Thymus (tissue), 11 donors: ENCODE results near the gene NR5A1. TPM values are rescaled to one million over a fixed set of nuclear protein-coding genes. Genes with fewer than 3 reads are reported as not detected.

ENCODE experiments used
- DNase-seq, 9 donors: peaks; one replicate each; pipeline ENCODE4 v3.0.0-alpha.2; 2013; ENCODE audit warnings: low spot score in 9 of 9, low read depth in 6 of 9, missing footprints in 1 of 9
- H3K27ac ChIP-seq, 2 donors: one replicate each; pipeline ENCODE4 v1.5.1; 2013; ENCODE audit warnings: control low read depth in 1 of 2, low read depth in 1 of 2, low read length in 1 of 2, mild to moderate bottlenecking in 1 of 2, moderate library complexity in 1 of 2
- H3K27me3 ChIP-seq, 2 donors: one replicate each; pipeline ENCODE4 v1.5.1; 2013; ENCODE audit warnings: low read length in 1 of 2; ENCODE audit not compliant: control insufficient read depth in 2 of 2, insufficient read depth in 1 of 2
- H3K36me3 ChIP-seq, 2 donors: one replicate each; pipeline ENCODE4 v1.5.1; 2013; ENCODE audit warnings: low read length in 1 of 2, mild to moderate bottlenecking in 1 of 2, moderate library complexity in 1 of 2; ENCODE audit not compliant: control insufficient read depth in 2 of 2, insufficient read depth in 2 of 2
- H3K4me1 ChIP-seq, 2 donors: one replicate each; pipeline ENCODE4 v1.5.1; 2013; ENCODE audit warnings: low read length in 2 of 2; ENCODE audit not compliant: control insufficient read depth in 2 of 2, insufficient read depth in 2 of 2
- H3K4me3 ChIP-seq, 2 donors: one replicate each; pipeline ENCODE4 v1.5.1; 2013; ENCODE audit warnings: low read length in 2 of 2, control low read depth in 1 of 2, mild to moderate bottlenecking in 1 of 2
- H3K9me3 ChIP-seq, 2 donors: one replicate each; pipeline ENCODE4 v1.5.1; 2013; ENCODE audit warnings: low read length in 1 of 2, mild to moderate bottlenecking in 1 of 2; ENCODE audit not compliant: control insufficient read depth in 2 of 2, insufficient read depth in 1 of 2
- WGBS: extraction: QIAGEN DNeasy Blood & Tissue Kit; methylation state at CpG from one replicate; pipeline ENCODE4 v1.1.7; 2013; 5-methylcytosine and 5-hydroxymethylcytosine counted together
- polyA plus RNA-seq: library from polyadenylated mRNA; stranded (reverse); fragments of 200-250 nt; gene quantifications from one replicate; pipeline ENCODE4 v1.2.3, GENCODE V29; 2013
- total RNA-seq: library from RNA; stranded (reverse); fragments of 120-200 nt; gene quantifications from one replicate; pipeline ENCODE4 v1.2.4, GENCODE V29; 2013
- donor health status: healthy.

Gene NR5A1
- total and polyA plus RNA-seq, 2 donors = 0.46 to 0.52 TPM

DNA sequence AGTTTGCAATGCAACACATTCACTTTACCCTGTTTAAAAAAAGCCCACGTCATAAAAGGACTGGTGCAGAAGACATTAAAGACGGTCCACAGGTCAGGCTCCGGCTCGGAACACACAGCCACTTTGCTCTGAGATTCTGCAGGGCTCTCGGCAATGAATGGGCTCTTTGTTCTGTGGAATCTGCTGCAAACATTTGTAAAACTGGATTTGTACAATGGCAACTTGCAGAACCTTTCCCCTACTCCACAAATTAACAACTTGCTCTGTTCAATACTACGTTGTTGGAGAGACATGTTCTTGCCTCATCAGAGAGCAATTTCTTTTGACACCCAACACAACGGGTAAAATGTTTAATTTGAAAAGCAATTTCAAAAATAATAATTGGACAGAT, 13.0 kb upstream of the NR5A1 start:
- Histone ChIP-seq H3K4me1 (no peaks in the 10 kb centered on the region), H3K27ac (no peak overlapping the region), H3K36me3 (no peaks in the 10 kb centered on the region), H3K27me3 (no peaks in the 10 kb centered on the region), H3K4me3 (no peak overlapping the region), H3K9me3 (no peaks in the 10 kb centered on the region)
- no peak for DNase-seq
- WGBS = 97% methylated on average over 7 of the region's 7 CpGs

DNA sequence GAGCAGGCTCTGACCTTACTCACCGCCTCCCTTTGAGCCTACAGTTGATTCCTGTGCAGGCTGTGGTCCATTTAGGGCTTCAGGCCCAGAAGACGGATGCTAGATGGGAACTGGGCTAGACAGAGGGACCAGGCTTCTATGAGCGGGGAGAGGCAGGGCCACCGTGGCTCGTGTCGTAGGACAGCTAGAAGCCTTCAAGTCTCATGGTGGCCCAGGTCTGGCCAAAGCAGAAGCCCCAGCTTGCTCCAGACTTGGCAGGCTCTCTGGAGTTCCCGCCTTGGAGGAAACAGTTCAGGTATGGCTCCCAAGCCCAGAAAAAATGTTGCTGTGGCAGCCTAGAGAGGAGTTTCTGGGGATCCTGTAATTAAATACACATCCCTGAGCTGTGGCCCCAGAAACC, 10.9 kb upstream of the NR5A1 start:
- no peak overlapping the region for H3K27ac ChIP-seq
- DNase-seq = no peak
- H3K27me3 ChIP-seq = no peaks in the 10 kb centered on the region
- no peaks in the 10 kb centered on the region for H3K36me3 ChIP-seq
- H3K4me3 ChIP-seq = no peak overlapping the region
- no peaks in the 10 kb centered on the region for H3K4me1 ChIP-seq
- H3K9me3 ChIP-seq = no peaks in the 10 kb centered on the region
- WGBS = 98% methylated on average over 7 of the region's 7 CpGs

DNA sequence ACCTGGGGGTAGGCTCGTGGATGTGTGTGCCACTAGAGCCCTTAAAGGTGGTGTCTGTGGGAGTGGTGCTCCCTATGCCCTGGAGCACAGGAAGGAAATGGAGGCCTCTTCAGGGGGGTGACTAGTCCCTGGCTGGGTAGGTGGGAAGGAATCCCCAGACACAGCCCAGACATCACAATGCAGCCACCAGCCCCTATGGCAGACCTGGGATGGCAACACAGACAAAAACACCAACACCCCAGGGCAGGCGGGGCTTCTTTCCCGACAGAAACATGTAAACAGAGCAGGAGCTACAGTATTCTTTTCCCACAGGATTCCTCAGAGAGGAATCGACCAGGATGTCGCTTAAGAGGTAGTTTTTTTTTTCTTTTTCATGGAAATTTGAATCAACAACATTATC, 10.4 kb upstream of the NR5A1 start:
- 92% methylated on average over 5 of the region's 5 CpGs for WGBS
- Histone ChIP-seq H3K27ac (no peak overlapping the region), H3K4me1 (no peaks in the 10 kb centered on the region), H3K9me3 (no peaks in the 10 kb centered on the region), H3K27me3 (no peaks in the 10 kb centered on the region), H3K36me3 (no peaks in the 10 kb centered on the region), H3K4me3 (no peak overlapping the region)
- no peak for DNase-seq

DNA sequence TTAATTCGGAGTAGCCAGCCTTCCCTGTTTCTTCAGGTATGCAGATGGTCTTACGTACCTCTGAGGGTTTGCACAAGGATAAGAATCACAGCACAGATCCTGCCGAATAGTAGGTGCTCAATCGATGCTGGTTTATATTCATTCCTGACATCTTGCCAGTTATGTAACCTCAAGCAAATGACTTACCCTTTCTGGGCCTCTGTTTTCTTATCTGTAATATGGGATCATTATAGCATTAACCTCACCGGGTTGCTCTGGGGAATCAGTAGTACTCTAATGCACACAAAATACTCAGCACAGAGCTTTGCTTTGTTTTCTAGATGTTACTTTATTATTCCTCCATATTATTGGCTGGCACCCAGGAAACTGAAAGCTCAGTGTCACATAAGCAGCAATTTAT, 7.7 kb upstream of the NR5A1 start:
- Histone ChIP-seq H3K27me3 (no peaks in the 10 kb centered on the region), H3K9me3 (no peaks in the 10 kb centered on the region), H3K36me3 (no peaks in the 10 kb centered on the region), H3K4me1 (peaks cover 0 to 10% of the 10 kb centered on the region in 2 donors), H3K27ac (no peak overlapping the region), H3K4me3 (no peak overlapping the region)
- over 99% methylated on average over 5 of the region's 5 CpGs for WGBS
- DNase-seq = no peak

DNA sequence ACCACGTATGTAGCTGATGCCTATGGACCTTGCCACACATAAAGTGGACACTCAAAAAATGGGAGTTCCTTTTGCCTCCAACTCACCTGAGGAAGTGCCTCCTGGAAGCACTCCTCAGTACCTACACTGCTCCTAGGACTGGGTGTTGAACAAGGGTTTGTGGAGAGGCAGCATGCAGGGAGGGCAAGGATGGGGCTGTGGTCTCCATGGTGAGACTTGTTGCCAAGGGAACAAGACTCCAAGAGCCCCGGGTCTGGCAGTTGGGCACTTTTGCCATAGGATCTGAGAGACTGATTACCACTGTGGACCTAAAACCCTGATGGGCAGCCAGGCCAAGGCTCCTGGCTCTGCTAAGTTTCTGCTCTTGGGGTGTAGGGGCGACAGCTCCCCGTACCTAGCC, 6.9 kb upstream of the NR5A1 start:
- Histone ChIP-seq H3K4me3 (no peak overlapping the region), H3K36me3 (no peaks in the 10 kb centered on the region), H3K9me3 (no peaks in the 10 kb centered on the region), H3K27ac (no peak overlapping the region), H3K4me1 (peaks cover 0 to 10% of the 10 kb centered on the region in 2 donors), H3K27me3 (no peaks in the 10 kb centered on the region)
- WGBS = 90% methylated on average over 4 of the region's 4 CpGs
- no peak for DNase-seq

DNA sequence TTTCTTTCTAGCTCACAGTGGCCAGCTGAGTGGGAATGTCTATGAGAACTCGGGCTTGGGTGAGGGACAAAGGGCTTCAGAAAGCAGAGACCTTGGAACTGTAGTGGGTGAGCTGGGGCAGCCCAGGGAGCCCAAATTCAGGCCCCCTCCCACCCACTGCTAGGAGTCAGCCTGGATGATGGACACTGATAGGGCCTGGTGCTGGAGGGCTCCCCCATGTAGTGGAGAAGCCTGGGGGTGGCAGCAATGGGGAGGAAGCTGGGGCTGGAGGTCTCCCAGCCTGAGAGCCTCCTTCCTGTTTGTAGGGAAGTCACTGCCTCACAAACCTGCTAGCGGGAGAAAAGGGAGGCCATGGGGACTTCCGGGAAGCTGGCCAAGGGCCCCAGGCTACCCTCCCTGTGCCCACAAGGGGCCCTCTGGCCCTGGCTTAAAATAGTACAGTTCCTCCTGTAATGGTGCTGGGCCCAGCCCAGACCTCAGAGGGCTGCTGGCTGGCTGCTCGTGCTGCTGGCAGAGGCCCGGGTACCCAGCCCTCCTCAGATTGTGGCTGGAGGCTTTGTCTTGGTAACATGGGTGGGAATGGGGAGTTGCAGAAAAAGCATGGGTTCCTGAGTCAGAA, 6.3 kb upstream of the NR5A1 start:
- no peak for DNase-seq
- H3K36me3 ChIP-seq = no peaks in the 10 kb centered on the region
- H3K27ac ChIP-seq = no peak overlapping the region
- H3K27me3 ChIP-seq = no peaks in the 10 kb centered on the region
- 73% methylated on average over 5 of the region's 5 CpGs for WGBS
- H3K9me3 ChIP-seq = no peaks in the 10 kb centered on the region
- H3K4me1 ChIP-seq = peaks cover 0 to 10% of the 10 kb centered on the region in 2 donors
- H3K4me3 ChIP-seq = no peak overlapping the region

DNA sequence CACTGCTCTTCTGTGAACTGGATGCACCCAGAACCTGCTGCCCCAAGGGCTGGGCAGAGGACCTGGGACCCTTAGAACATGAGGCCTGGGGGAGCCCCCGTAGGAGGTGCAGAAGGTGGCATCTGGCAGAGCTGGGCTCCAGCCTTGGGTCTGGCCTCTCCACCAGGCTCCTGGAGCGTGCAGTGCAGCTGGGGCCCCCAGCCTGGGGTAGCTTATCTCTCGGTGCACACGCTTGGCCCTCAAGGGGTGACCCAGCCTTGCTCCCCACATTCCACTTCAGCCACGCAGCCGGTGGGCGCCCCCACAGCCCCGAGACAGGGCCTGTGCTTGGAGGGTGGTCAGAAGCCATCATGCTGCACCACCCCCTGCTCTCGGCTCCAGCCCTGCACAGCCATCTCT, 5.6 kb upstream of the NR5A1 start:
- H3K4me1 ChIP-seq = peaks cover 0 to 10% of the 10 kb centered on the region in 2 donors
- no peak for DNase-seq
- 92% methylated on average over 9 of the region's 9 CpGs for WGBS
- H3K36me3 ChIP-seq = no peaks in the 10 kb centered on the region
- no peaks in the 10 kb centered on the region for H3K9me3 ChIP-seq
- H3K27ac ChIP-seq = no peak overlapping the region
- H3K27me3 ChIP-seq = peaks cover 0 to 3% of the 10 kb centered on the region in 2 donors
- no peak overlapping the region for H3K4me3 ChIP-seq

DNA sequence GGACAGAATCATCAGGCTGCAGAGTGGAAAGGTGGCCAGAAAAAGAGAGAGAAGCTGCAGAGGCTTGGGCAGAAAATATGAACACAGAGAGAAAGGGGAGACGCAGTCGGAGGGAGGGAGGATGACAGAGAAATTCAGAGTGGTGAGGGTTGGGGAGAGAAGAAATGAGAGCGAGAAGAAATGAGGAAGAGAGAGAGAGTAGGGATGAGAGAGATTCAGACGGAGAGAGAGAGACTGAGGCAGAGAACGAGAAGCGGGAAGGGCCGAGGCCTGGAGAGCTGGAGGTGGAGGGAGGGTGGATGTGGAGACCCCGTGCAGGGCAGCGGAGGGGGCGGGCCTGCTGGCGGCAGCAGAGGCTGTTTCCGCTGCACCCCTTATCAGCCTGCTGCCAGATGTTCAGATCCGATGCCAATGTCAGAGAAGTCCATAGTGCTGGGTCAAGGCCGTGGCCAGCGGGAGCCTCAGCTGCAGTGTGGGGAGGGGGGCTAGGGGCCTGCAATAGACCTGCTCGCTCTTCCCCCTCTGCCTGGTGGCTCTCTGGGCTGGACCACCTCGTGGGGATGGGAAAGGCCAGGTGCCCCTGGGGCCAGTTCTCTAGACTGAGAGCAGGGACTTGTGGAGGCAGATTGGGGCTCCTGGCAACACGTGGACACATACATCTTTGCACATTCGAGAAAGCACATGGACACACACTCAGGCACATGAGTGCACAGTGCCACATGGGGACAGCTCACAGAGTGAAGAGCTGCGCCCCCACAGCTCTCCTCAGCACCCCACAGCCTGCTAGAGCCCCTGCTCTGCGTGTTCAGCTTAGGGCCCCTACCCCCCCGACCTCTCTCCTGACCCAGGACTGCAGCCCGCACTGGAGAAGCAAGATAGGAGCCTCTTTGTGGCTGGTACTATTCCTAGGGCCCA, 4.9 kb upstream of the NR5A1 start:
- H3K27me3 ChIP-seq = peaks cover 0 to 9% of the 10 kb centered on the region in 2 donors
- H3K27ac ChIP-seq = no peak overlapping the region
- no peak for DNase-seq
- no peaks in the 10 kb centered on the region for H3K36me3 ChIP-seq
- no peak overlapping the region for H3K4me3 ChIP-seq
- peaks cover 0 to 10% of the 10 kb centered on the region in 2 donors for H3K4me1 ChIP-seq
- 56% methylated on average over 23 of the region's 23 CpGs for WGBS
- H3K9me3 ChIP-seq = no peaks in the 10 kb centered on the region

DNA sequence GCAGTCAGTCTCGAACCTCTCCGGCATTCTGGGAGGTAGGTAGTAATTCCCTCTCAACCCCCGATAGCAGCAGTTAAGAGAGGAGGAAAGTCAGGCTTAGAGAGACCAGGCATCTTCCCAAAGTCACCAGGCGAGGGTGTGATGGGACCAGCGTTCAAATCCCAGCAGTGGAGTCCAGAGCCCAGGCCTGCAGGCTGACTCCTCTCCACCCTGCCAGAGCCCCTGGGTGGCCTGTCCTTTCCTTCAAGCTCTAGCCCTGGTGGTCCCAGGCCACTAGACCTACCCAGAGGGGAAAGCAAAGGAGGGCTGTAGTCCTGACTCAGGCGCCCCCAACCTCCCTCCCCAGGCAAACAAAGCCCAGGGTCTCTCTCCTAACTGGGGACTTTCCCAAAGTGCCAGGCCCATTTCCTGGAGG, 4.2 kb upstream of the NR5A1 start:
- H3K36me3 ChIP-seq = no peaks in the 10 kb centered on the region
- H3K4me3 ChIP-seq = no peak overlapping the region
- 92% methylated on average over 6 of the region's 6 CpGs for WGBS
- no peak for DNase-seq
- peaks cover 0 to 10% of the 10 kb centered on the region in 2 donors for H3K4me1 ChIP-seq
- no peak overlapping the region for H3K27ac ChIP-seq
- H3K9me3 ChIP-seq = no peaks in the 10 kb centered on the region
- H3K27me3 ChIP-seq = peaks cover 2 to 16% of the 10 kb centered on the region in 2 donors
